ENCODE data around the gene GJA5. TPM values are rescaled to one million over a fixed set of nuclear protein-coding genes. Genes with fewer than 3 reads are reported as not detected.

The GJA5 gene
- total RNA-seq, 1 experiment from 2014 or later: 1.1 TPM

DNA sequence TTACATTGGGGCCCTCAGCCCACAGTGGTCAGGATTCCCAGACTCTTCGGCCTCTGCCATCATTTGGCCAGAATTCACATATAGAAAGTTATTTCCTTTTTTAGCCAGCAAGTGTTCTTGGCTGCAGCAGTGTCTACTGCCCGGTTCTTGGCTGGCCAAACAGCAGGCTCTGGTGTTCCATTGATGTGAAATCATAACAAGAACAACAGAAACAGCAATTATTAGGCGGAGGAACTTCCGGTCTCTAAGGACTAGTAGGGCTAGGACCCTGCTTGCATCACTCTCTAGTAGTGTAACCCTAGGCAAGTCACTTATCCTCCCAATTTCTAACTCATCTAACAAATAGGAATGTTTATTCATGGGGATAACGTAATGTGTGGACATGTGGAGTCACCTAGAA, 8.7 kb upstream of the GJA5 start:
- no peaks in the 10 kb centered on the region for H3K79me2 ChIP-seq (ENCODE audit: low read length)
- DNase-seq (no peak), ATAC-seq (no peak)
- H3K27me3 ChIP-seq (ENCODE audit: low read length): no peaks in the 10 kb centered on the region
- H3K27ac ChIP-seq (ENCODE audit: low read length): no peak overlapping the region
- no peaks in the 10 kb centered on the region for H3K9me2 ChIP-seq (replicated peaks; ENCODE audit: low read length)
- H3F3A ChIP-seq (ENCODE audit: low read length, unreplicated experiment): no peaks in the 10 kb centered on the region
- H3K4me2 ChIP-seq (ENCODE audit: low read length): no peak overlapping the region
- TF ChIP-seq EZH2phosphoT487 (IDR thresholded peaks at IDR 0.05; ENCODE audit: borderline replicate concordance, low read length): no peak
- TF ChIP-seq, protein P1, sequence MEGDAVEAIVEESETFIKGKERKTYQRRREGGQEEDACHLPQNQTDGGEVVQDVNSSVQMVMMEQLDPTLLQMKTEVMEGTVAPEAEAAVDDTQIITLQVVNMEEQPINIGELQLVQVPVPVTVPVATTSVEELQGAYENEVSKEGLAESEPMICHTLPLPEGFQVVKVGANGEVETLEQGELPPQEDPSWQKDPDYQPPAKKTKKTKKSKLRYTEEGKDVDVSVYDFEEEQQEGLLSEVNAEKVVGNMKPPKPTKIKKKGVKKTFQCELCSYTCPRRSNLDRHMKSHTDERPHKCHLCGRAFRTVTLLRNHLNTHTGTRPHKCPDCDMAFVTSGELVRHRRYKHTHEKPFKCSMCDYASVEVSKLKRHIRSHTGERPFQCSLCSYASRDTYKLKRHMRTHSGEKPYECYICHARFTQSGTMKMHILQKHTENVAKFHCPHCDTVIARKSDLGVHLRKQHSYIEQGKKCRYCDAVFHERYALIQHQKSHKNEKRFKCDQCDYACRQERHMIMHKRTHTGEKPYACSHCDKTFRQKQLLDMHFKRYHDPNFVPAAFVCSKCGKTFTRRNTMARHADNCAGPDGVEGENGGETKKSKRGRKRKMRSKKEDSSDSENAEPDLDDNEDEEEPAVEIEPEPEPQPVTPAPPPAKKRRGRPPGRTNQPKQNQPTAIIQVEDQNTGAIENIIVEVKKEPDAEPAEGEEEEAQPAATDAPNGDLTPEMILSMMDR (conservative IDR thresholded peaks at IDR 0.05; ENCODE audit: low read depth, low read length): no peak
- TF ChIP-seq EZH2 (IDR thresholded peaks at IDR 0.05; ENCODE audit: low read length, unreplicated experiment): no peak
- no peaks in the 10 kb centered on the region for H3K36me3 ChIP-seq (ENCODE audit: low read depth, low read length)
- H3K9me3 ChIP-seq (ENCODE audit: low read length): no peaks in the 10 kb centered on the region
- no peak overlapping the region for H2AFZ ChIP-seq (ENCODE audit: low read length)
- ChIA-PET POLR2A (ENCODE audit: unreplicated experiment) (no interaction called here), CTCF (no interaction called here)
- intact Hi-C loops (cut with micrococcal nuclease): loop anchor here (5.0 kb wide), 1 partner anchor 48 kb away; no protein-coding TSS in a partner anchor
- no peak overlapping the region for H3K9ac ChIP-seq (ENCODE audit: low read length)
- no peak overlapping the region for H3K4me3 ChIP-seq (ENCODE audit: low read length)
- no TSS peak for BruUV-seq (replicated peaks)
- H4K20me1 ChIP-seq (ENCODE audit: low read length): no peaks in the 10 kb centered on the region
- H3K4me1 ChIP-seq (ENCODE audit: insufficient read depth, low read length): peaks cover 26% of the 10 kb centered on the region

DNA sequence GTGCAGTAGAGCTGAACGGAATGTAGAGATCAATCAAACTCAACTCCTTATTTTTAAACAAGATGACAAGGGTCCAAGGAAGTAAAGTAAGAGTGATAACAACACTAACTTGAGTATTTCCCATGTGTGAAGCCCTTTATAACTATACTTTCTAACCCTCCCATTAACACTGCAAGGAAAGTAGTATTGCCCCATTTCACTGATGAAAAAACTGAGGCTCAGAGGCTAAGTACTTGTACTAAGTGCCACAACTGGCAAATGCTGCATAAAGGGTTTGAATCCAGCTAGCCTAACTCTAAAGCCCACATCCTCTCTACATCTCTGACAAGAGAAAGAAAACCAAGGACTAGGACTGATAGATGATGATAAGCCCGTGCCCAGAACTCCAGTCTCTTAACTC, 8.2 kb upstream of the GJA5 start:
- no peak overlapping the region for H3K9ac ChIP-seq (ENCODE audit: low read length)
- H3K27ac ChIP-seq (ENCODE audit: low read length): no peak overlapping the region
- no peaks in the 10 kb centered on the region for H3F3A ChIP-seq (ENCODE audit: low read length, unreplicated experiment)
- H3K4me3 ChIP-seq (ENCODE audit: low read length): no peak overlapping the region
- H3K9me3 ChIP-seq (ENCODE audit: low read length): no peaks in the 10 kb centered on the region
- H3K36me3 ChIP-seq (ENCODE audit: low read depth, low read length): no peaks in the 10 kb centered on the region
- no peak for DNase-seq
- ATAC-seq: no peak
- ChIA-PET POLR2A (ENCODE audit: unreplicated experiment) (no interaction called here), CTCF (no interaction called here)
- TF ChIP-seq EZH2phosphoT487 (IDR thresholded peaks at IDR 0.05; ENCODE audit: borderline replicate concordance, low read length) (no peak), EZH2 (IDR thresholded peaks at IDR 0.05; ENCODE audit: low read length, unreplicated experiment) (no peak)
- TF ChIP-seq, protein P1 (conservative IDR thresholded peaks at IDR 0.05; ENCODE audit: low read depth, low read length): no peak
- no peak overlapping the region for H3K4me2 ChIP-seq (ENCODE audit: low read length)
- BruUV-seq (replicated peaks): no TSS peak
- peaks cover 31% of the 10 kb centered on the region for H3K4me1 ChIP-seq (ENCODE audit: insufficient read depth, low read length)
- no peaks in the 10 kb centered on the region for H4K20me1 ChIP-seq (ENCODE audit: low read length)
- H3K79me2 ChIP-seq (ENCODE audit: low read length): no peaks in the 10 kb centered on the region
- H3K9me2 ChIP-seq (replicated peaks; ENCODE audit: low read length): no peaks in the 10 kb centered on the region
- no peak overlapping the region for H2AFZ ChIP-seq (ENCODE audit: low read length)
- H3K27me3 ChIP-seq (ENCODE audit: low read length): no peaks in the 10 kb centered on the region
- intact Hi-C loops (cut with micrococcal nuclease): loop anchor here (5.0 kb wide), 1 partner anchor 49 kb away; no protein-coding TSS in a partner anchor

DNA sequence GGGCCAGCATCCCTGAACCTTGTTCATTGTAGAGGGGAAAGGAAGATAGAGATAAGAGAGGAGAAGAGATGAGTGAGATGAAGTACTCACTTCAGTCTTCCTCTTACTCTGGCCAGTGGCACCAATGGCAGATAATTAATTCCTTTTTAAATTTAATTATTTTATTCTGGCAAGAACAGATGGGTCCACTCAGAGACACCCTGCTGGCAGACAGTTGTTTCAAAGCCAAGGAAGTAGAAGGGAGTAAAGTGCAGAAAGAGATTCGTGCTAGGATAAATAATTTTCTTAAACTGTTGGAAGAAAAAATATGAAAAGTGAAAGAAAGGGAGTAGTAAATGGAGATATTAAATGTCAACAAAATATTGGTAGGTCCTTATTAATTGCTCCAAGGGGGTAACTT, 7.7 kb upstream of the GJA5 start:
- Histone ChIP-seq H3F3A (ENCODE audit: low read length, unreplicated experiment) (no peaks in the 10 kb centered on the region), H4K20me1 (ENCODE audit: low read length) (no peaks in the 10 kb centered on the region), H3K79me2 (ENCODE audit: low read length) (no peaks in the 10 kb centered on the region), H3K36me3 (ENCODE audit: low read depth, low read length) (no peaks in the 10 kb centered on the region), H3K4me1 (ENCODE audit: insufficient read depth, low read length) (peaks cover 36% of the 10 kb centered on the region), H3K9me2 (replicated peaks; ENCODE audit: low read length) (no peaks in the 10 kb centered on the region), H3K27ac (ENCODE audit: low read length) (no peak overlapping the region), H3K9me3 (ENCODE audit: low read length) (no peaks in the 10 kb centered on the region), H3K9ac (ENCODE audit: low read length) (no peak overlapping the region), H2AFZ (ENCODE audit: low read length) (no peak overlapping the region), H3K27me3 (ENCODE audit: low read length) (no peaks in the 10 kb centered on the region), H3K4me2 (ENCODE audit: low read length) (no peak overlapping the region), H3K4me3 (ENCODE audit: low read length) (no peak overlapping the region)
- no TSS peak for BruUV-seq (replicated peaks)
- intact Hi-C loops (cut with micrococcal nuclease): loop anchor here (5.0 kb wide), 1 partner anchor 49 kb away; no protein-coding TSS in a partner anchor
- TF ChIP-seq EZH2phosphoT487 (IDR thresholded peaks at IDR 0.05; ENCODE audit: borderline replicate concordance, low read length) (no peak), EZH2 (IDR thresholded peaks at IDR 0.05; ENCODE audit: low read length, unreplicated experiment) (no peak)
- TF ChIP-seq, protein P1 (conservative IDR thresholded peaks at IDR 0.05; ENCODE audit: low read depth, low read length): no peak
- POLR2A ChIA-PET (ENCODE audit: unreplicated experiment): no interaction called here
- CTCF ChIA-PET: no interaction called here
- ATAC-seq (no peak), DNase-seq (no peak)
